HCT116 (cell line): ENCODE results near the gene ERC1. TPM values are rescaled to one million over a fixed set of nuclear protein-coding genes. Genes with fewer than 3 reads are reported as not detected.

Experiments
- ATAC-seq: fragments of 200-7000 bp; cut with Tn5 transposase; 2 replicates; pipeline ENCODE4 v1.9.1; 2020; ENCODE audit warnings: mild to moderate bottlenecking, moderate library complexity
- BruUV-seq: library from RNA; stranded (reverse); fragments of 400-500 nt; replicated peaks from 2 replicates; lab custom pipeline; 2021; lab: Mats Ljungman, UMichigan
- CTCF ChIA-PET: fragments of 300-600 bp; sonication (Branson Sonifier 250); formaldehyde crosslinking; loops from one replicate; lab custom pipeline; 2021; ENCODE audit warnings: antibody characterized with exemption; lab: Charles Lee
- POLR2A ChIA-PET: fragments of 300-600, 350-600 bp; sonication (Branson Sonifier 250); formaldehyde crosslinking; loops from one replicate; lab custom pipeline; 2021; ENCODE audit warnings: antibody characterized with exemption; lab: Charles Lee
- RAD21 ChIA-PET, 2 experiments: fragments of 300-600 bp; sonication (Branson Sonifier 250); formaldehyde crosslinking; loops; one replicate each; lab custom pipeline; 2023; ENCODE audit warnings: low total read pairs in 2 of 2; ENCODE audit not compliant: uncharacterized antibody in 2 of 2, unreplicated experiment in 2 of 2, low non-redundant PET in 1 of 2; lab: Charles Lee
- DNase-seq: peaks from one replicate; pipeline ENCODE4 v3.0.0-alpha.2; 2010; ENCODE audit warnings: low read depth, low spot score
- H2AFZ ChIP-seq: fragments of 200-600 bp; shearing (Covaris generic), sonication (generic); 2 replicates; pipeline ENCODE4 v1.6.1; 2017; ENCODE audit warnings: low read depth, mixed run types, mixed read lengths, antibody characterized with exemption, low read length; ENCODE audit not compliant: poor library complexity, severe bottlenecking
- H3K27ac ChIP-seq: 2 replicates; pipeline ENCODE4 v1.5.1; 2012; ENCODE audit warnings: low read depth, low read length
- H3K27me3 ChIP-seq: fragments of 200-600 bp; sonication (generic); 2 replicates; pipeline ENCODE4 v1.6.1; 2016; ENCODE audit warnings: mixed run types, low read length, mixed read lengths; ENCODE audit not compliant: insufficient read depth
- H3K36me3 ChIP-seq, 2 experiments: fragments of 200-500 bp in 1 of 2; fragments of 200-600 bp in 1 of 2; sonication (Bioruptor generic) in 1 of 2; sonication (generic) in 1 of 2; 2 replicates each; pipeline versions ENCODE4 v1.5.1 to v1.6.1; 2014 to 2016; ENCODE audit warnings: low read length in 2 of 2, inconsistent platforms in 1 of 2, mixed read lengths in 1 of 2, mixed run types in 1 of 2; ENCODE audit not compliant: insufficient read depth in 2 of 2, control insufficient read depth in 1 of 2
- H3K4me1 ChIP-seq, 2 experiments: fragments of 200-600 bp in 1 of 2; sonication (generic) in 1 of 2; 2 replicates each; pipeline versions ENCODE4 v1.5.1 to v1.6.1; 2012 to 2017; ENCODE audit warnings: low read length in 2 of 2, inconsistent platforms in 1 of 2, mild to moderate bottlenecking in 1 of 2, mixed read lengths in 1 of 2, mixed run types in 1 of 2, moderate library complexity in 1 of 2; ENCODE audit not compliant: insufficient read depth in 2 of 2, control insufficient read depth in 1 of 2
- H3K4me2 ChIP-seq: fragments of 200-600 bp; sonication (generic); 2 replicates; pipeline ENCODE4 v1.6.1; 2017; ENCODE audit warnings: mixed run types, low read length, mixed read lengths
- H3K4me3 ChIP-seq, 2 experiments: fragments of 200-600 bp in 1 of 2; sonication (generic) in 1 of 2; replicated peaks in 1 of 2; 2 replicates each; pipeline ENCODE4 v1.5.1; 2011 to 2016; ENCODE audit warnings: low read length in 2 of 2, control low read depth in 1 of 2, low read depth in 1 of 2, mild to moderate bottlenecking in 1 of 2, mixed read lengths in 1 of 2, mixed run types in 1 of 2
- H3K79me2 ChIP-seq: fragments of 200-600 bp; sonication (generic); 2 replicates; pipeline ENCODE4 v1.6.1; 2017; ENCODE audit warnings: mild to moderate bottlenecking, mixed run types, low read length, moderate library complexity, mixed read lengths; ENCODE audit not compliant: insufficient read depth
- H3K9ac ChIP-seq: fragments of 200-600 bp; sonication (generic); 2 replicates; pipeline ENCODE4 v1.6.1; 2016; ENCODE audit warnings: low read length, mixed read lengths
- H3K9me2 ChIP-seq: fragments of 200-600 bp; sonication (generic), shearing (Covaris generic); 2 replicates; pipeline ENCODE4 v1.6.1; 2017; ENCODE audit warnings: mixed run types, mild to moderate bottlenecking, moderate library complexity; ENCODE audit not compliant: insufficient read depth
- H3K9me3 ChIP-seq, 2 experiments: fragments of 200-500 bp in 1 of 2; fragments of 200-600 bp in 1 of 2; sonication (Bioruptor generic) in 1 of 2; sonication (generic) in 1 of 2; 2 replicates each; pipeline ENCODE4 v1.6.1; 2014 to 2017; ENCODE audit warnings: low read length in 2 of 2, mixed read lengths in 2 of 2, inconsistent platforms in 1 of 2, low read depth in 1 of 2, mild to moderate bottlenecking in 1 of 2, mixed run types in 1 of 2, moderate library complexity in 1 of 2; ENCODE audit not compliant: control insufficient read depth in 1 of 2, insufficient read depth in 1 of 2
- H4K20me1 ChIP-seq: fragments of 200-600 bp; sonication (generic), shearing (Covaris generic); 2 replicates; pipeline ENCODE4 v1.6.1; 2017; ENCODE audit warnings: mixed run types, mild to moderate bottlenecking, moderate library complexity; ENCODE audit not compliant: insufficient read depth
- CTCF ChIP-seq, 3 experiments: fragments of 200-600 bp in 1 of 3; sonication (generic) in 1 of 3; IDR thresholded peaks in 2 of 3; conservative IDR thresholded peaks in 1 of 3; 2 replicates each; pipeline ENCODE4 v1.5.1; 2012 to 2017; ENCODE audit warnings: low read depth in 2 of 3, low read length in 2 of 3, antibody characterized with exemption in 1 of 3, borderline replicate concordance in 1 of 3, control low read depth in 1 of 3, mild to moderate bottlenecking in 1 of 3, mixed read lengths in 1 of 3, mixed run types in 1 of 3, moderate library complexity in 1 of 3; ENCODE audit not compliant: insufficient read depth in 1 of 3
- JUND ChIP-seq: IDR thresholded peaks from 2 replicates; pipeline ENCODE4 v1.6.1; 2012
- MAX ChIP-seq: IDR thresholded peaks from 2 replicates; pipeline ENCODE4 v1.6.1; 2012
- POLR2AphosphoS5 ChIP-seq: IDR thresholded peaks from 2 replicates; pipeline ENCODE4 v1.6.1; 2011; ENCODE audit warnings: mild to moderate bottlenecking, low read depth, low read length, moderate library complexity
- RAD21 ChIP-seq: IDR thresholded peaks from 2 replicates; pipeline ENCODE4 v1.6.1; 2012; ENCODE audit warnings: low read depth, mild to moderate bottlenecking
- TCF7L2 ChIP-seq: IDR thresholded peaks from 2 replicates; pipeline ENCODE4 v1.7.0; 2011; ENCODE audit warnings: borderline replicate concordance, inconsistent platforms; ENCODE audit not compliant: insufficient read depth, insufficient read length; ENCODE audit errors: extremely low read depth
- ZBTB33 ChIP-seq: IDR thresholded peaks from 2 replicates; pipeline ENCODE4 v1.6.1; 2011; ENCODE audit warnings: mild to moderate bottlenecking, low read length, moderate library complexity; ENCODE audit not compliant: insufficient replicate concordance; ENCODE audit errors: extremely low read depth
- ZFX ChIP-seq: fragments of 450-650 bp; IDR thresholded peaks from 2 replicates; pipeline ENCODE4 v1.6.1; 2017
- ZNF274 ChIP-seq: fragments of 200-500 bp; sonication (Bioruptor generic); IDR thresholded peaks from 2 replicates; pipeline ENCODE4 v1.6.1; 2014; ENCODE audit warnings: mild to moderate bottlenecking, low read depth, low read length, inconsistent platforms
- intact Hi-C: fragments of 100-400 bp; cut with micrococcal nuclease; formaldehyde crosslinking; loops from 2 replicates; pipeline ENCODE4 v1.10.0; 2022
- total RNA-seq: library from RNA; stranded (reverse); gene quantifications from one replicate; pipeline ENCODE4 v1.2.1, GENCODE V29; 2021; ENCODE audit not compliant: unreplicated experiment

ERC1 gene
- total RNA-seq, 1 experiment from 2014 or later, result 41.9 TPM

GRCh38 chr12:1504895-1505311 lies 513.9 kb downstream of the ERC1 start:
- peaks cover 0 to 8% of the 10 kb centered on the region in 2 experiments; a peak in 1 of 4 replicates for H3K4me1 ChIP-seq
- ChIA-PET RAD21 (no interaction called here), CTCF (no interaction called here), POLR2A (no interaction called here)
- no peaks in the 10 kb centered on the region for H3K27me3 ChIP-seq
- no peak overlapping the region for H2AFZ ChIP-seq
- TF ChIP-seq ZNF274 (no peak), MAX (no peak), TCF7L2 (no peak), ZBTB33 (no peak), CTCF (IDR thresholded peaks at IDR 0.05 in 2 of 3, conservative IDR thresholded peaks at IDR 0.05 in 1 of 3; ENCODE audit: borderline replicate concordance in 1 of 3, insufficient read depth in 1 of 3, low read depth in 2 of 3, low read length in 2 of 3) (no peak), ZFX (no peak), JUND (no peak), RAD21 (no peak), POLR2AphosphoS5 (no peak)
- H3K79me2 ChIP-seq, result no peaks in the 10 kb centered on the region
- no peak overlapping the region for H3K9ac ChIP-seq
- no peaks in the 10 kb centered on the region for H3K9me2 ChIP-seq
- BruUV-seq, result no TSS peak
- no peaks in the 10 kb centered on the region for H3K36me3 ChIP-seq
- no peaks in the 10 kb centered on the region for H4K20me1 ChIP-seq
- H3K9me3 ChIP-seq, result no peaks in the 10 kb centered on the region
- no peak overlapping the region for H3K27ac ChIP-seq
- no peak overlapping the region for H3K4me2 ChIP-seq
- H3K4me3 ChIP-seq, result no peak overlapping the region
- intact Hi-C loops, result no loop called here
- DNase-seq (no peak), ATAC-seq (no peak)
